ENCODE results near the gene CAPN12. TPM values are rescaled to one million over a fixed set of nuclear protein-coding genes. Genes with fewer than 3 reads are reported as not detected.
"Not testable (repeated sequence)": the region's sequence is repeated elsewhere in the genome, so short reads cannot be mapped to it uniquely, and the experiment has no call there.

CAPN12 gene
- 1 to 10 TPM; 5.2 to 5.7 TPM for total RNA-seq

- Histone ChIP-seq H3K27ac (no peak within 1 kb of the TSS), H3K9ac (ENCODE audit: low read depth in 2 of 2, low read length in 2 of 2) (no peak within 1 kb of the TSS), H3K9me3 (no peaks in the 10 kb centered on the region), H3K27me3 (no peaks in the 10 kb centered on the region), H3K36me3 (no peaks in the 10 kb centered on the region), H3K4me3 (no peak within 1 kb of the TSS), H3K4me1 (no peaks in the 10 kb centered on the region)
- no peak for DNase-seq
- intact Hi-C loops (cut with DNase I) = no loop called here
- TF ChIP-seq CTCF (IDR thresholded peaks at IDR 0.05) = no peak
Observed at GRCh38 chr19:38744298-38744681, at the start of gene CAPN12. CAPN12 (minus strand) TSS chr19:38744474; CDS start chr19:38744165, 309 bp downstream.

DNA sequence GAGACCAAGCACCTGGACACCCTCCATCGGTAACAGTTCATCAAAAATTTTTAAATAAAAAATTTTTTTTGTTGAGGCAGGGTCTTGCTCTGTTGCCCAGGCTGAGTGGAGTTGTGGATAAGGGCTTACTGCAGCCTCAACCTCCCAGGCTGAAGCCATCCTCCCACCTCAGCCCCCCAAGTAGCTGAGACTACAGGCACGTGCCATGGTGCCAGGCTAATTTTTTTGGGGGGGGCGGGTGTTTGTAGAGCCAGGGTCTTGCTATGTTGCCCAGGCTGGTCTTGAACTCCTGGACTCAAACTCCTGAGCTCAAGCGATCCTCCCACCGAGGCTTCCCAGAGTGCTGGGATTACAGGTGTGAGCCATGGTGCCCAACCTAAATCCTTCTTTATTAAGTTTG, 49.4 kb upstream of the CAPN12 start:
- TF ChIP-seq CTCF (IDR thresholded peaks at IDR 0.05) = no peak
- Histone ChIP-seq H3K27ac (no peak overlapping the region), H3K9ac (ENCODE audit: low read depth in 2 of 2, low read length in 2 of 2) (no peak overlapping the region), H3K9me3 (no peaks in the 10 kb centered on the region), H3K4me3 (no peak overlapping the region), H3K4me1 (no peaks in the 10 kb centered on the region), H3K27me3 (no peaks in the 10 kb centered on the region), H3K36me3 (no peaks in the 10 kb centered on the region)
- intact Hi-C loops (cut with DNase I) = no loop called here
- DNase-seq = no peak

DNA sequence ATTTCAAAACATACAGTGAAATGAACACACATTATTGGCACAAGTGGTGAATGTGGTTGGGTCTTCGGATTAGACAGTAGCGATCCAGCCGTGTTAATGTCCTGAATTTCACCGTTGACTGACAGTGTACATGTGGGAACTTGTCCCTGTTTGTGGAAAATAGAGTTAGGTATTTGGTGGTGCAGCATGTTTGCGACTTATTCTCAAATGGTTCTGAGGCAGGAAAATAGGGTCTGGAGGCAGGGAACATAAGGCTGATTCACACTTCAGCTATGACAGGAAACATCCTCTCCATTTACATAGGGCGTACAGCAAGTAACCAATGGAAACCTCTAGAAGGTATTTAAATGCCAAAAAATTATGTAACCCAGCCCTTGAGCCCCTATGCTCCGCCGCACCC, 48.9 kb upstream of the CAPN12 start:
- Histone ChIP-seq H3K4me1 (no peaks in the 10 kb centered on the region), H3K36me3 (no peaks in the 10 kb centered on the region), H3K9ac (ENCODE audit: low read depth in 2 of 2, low read length in 2 of 2) (no peak overlapping the region), H3K4me3 (no peak overlapping the region), H3K27ac (no peak overlapping the region), H3K9me3 (no peaks in the 10 kb centered on the region), H3K27me3 (no peaks in the 10 kb centered on the region)
- DNase-seq = no peak
- no peak for TF ChIP-seq CTCF (IDR thresholded peaks at IDR 0.05)
- intact Hi-C loops (cut with DNase I) = no loop called here

- Histone ChIP-seq H3K27me3 (no peaks in the 10 kb centered on the region), H3K36me3 (no peaks in the 10 kb centered on the region), H3K4me3 (peak overlapping the region; percentile 6), H3K9ac (ENCODE audit: low read depth in 2 of 2, low read length in 2 of 2) (peak overlapping the region in 1 of 2 donors; percentile 6), H3K4me1 (no peaks in the 10 kb centered on the region), H3K9me3 (no peaks in the 10 kb centered on the region), H3K27ac (no peak overlapping the region)
- intact Hi-C loops (cut with DNase I) = no loop called here
- peak; percentile 32 for TF ChIP-seq CTCF (IDR thresholded peaks at IDR 0.05)
- DNase-seq = peak; percentile 69
Observed at GRCh38 chr19:38792250-38793111, 48.2 kb upstream of the CAPN12 start.

GRCh38 chr19:38791451-38792064, 47.3 kb upstream of the CAPN12 start:
- DNase-seq; H3K36me3 ChIP-seq; H3K9me3 ChIP-seq; H3K27ac ChIP-seq; intact Hi-C loops (cut with DNase I); H3K27me3 ChIP-seq; H3K4me3 ChIP-seq; H3K4me1 ChIP-seq; H3K9ac ChIP-seq (ENCODE audit: low read depth in 2 of 2, low read length in 2 of 2): not testable (repeated sequence)

- H3K27me3 ChIP-seq; H3K27ac ChIP-seq; H3K9me3 ChIP-seq; H3K4me1 ChIP-seq; H3K4me3 ChIP-seq; H3K9ac ChIP-seq (ENCODE audit: low read depth in 2 of 2, low read length in 2 of 2); DNase-seq; H3K36me3 ChIP-seq; intact Hi-C loops (cut with DNase I): not testable (repeated sequence)
Observed at GRCh38 chr19:38790507-38791403, 46.5 kb upstream of the CAPN12 start.
